ENCODE results near the gene CD83. TPM values are rescaled to one million over a fixed set of nuclear protein-coding genes. Genes with fewer than 3 reads are reported as not detected.
"Not testable (repeated sequence)": the region's sequence is repeated elsewhere in the genome, so short reads cannot be mapped to it uniquely, and the experiment has no call there.

The CD83 gene
- total RNA-seq, 5 donors from 2014 or later (not counting 1 experiment from before 2014, with no cell fraction given) = 6.4 to 30.9 (median 11.6) TPM

- H3K4me3 ChIP-seq (ENCODE audit: control insufficient read depth in 1 of 2, extremely low read depth in 1 of 2, low read length in 1 of 2) = no peak overlapping the region
- H3K4me1 ChIP-seq (ENCODE audit: control insufficient read depth in 1 of 2, extremely low read depth in 1 of 2, insufficient read depth in 2 of 2, low read length in 2 of 2) = peaks cover 0 to 5% of the 10 kb centered on the region in 2 experiments
- ChIA-PET POLR2A (no interaction called here), CTCF (interaction anchor here (0.5 to 0.7 kb wide), 4 partner anchors 82 to 1544 kb away, joined by 3 to 6 read pairs (median 4); no protein-coding TSS in a partner anchor)
- Mint-ChIP-seq H3K27ac (no peak overlapping the region), H3K36me3 (no peaks in the 10 kb centered on the region), H3K4me1 (peaks cover 0 to 5% (median 1%) of the 10 kb centered on the region in 3 donors), H3K9me3 (no peaks in the 10 kb centered on the region), H3K27me3 (peaks cover 0 to 3% of the 10 kb centered on the region in 2 donors), H3K4me3 (no peak overlapping the region)
- H3K27me3 ChIP-seq (replicated peaks in 1 of 2; ENCODE audit: control insufficient read depth in 2 of 2, extremely low read depth in 1 of 2, insufficient read depth in 2 of 2, low read length in 1 of 2) = peaks cover 0 to 3% of the 10 kb centered on the region in 2 experiments
- H3K36me3 ChIP-seq (ENCODE audit: control insufficient read depth in 2 of 2, extremely low read depth in 1 of 2, insufficient read depth in 1 of 2, low read length in 1 of 2) = no peaks in the 10 kb centered on the region
- no CpG with 5 or more reads among the region's 6 CpGs for WGBS (ENCODE audit: insufficient coverage)
- ATAC-seq (replicated peaks in 1 of 4) = no peak
- DNase-seq = no peak
- no peaks in the 10 kb centered on the region for H3K9me3 ChIP-seq
- H3K27ac ChIP-seq (ENCODE audit: low read length) = no peak overlapping the region
These were observed 31.6 kb downstream of the CD83 start for GRCh38 chr6:14149053-14149738.

- Histone ChIP-seq H3K27me3 (replicated peaks in 1 of 2; ENCODE audit: control insufficient read depth in 2 of 2, extremely low read depth in 1 of 2, insufficient read depth in 2 of 2, low read length in 1 of 2) (peaks cover 0 to 3% of the 10 kb centered on the region in 2 experiments), H3K9me3 (no peaks in the 10 kb centered on the region), H3K27ac (ENCODE audit: low read length) (no peak overlapping the region), H3K4me1 (ENCODE audit: control insufficient read depth in 1 of 2, extremely low read depth in 1 of 2, insufficient read depth in 2 of 2, low read length in 2 of 2) (peaks cover 0 to 1% of the 10 kb centered on the region in 2 experiments), H3K36me3 (ENCODE audit: control insufficient read depth in 2 of 2, extremely low read depth in 1 of 2, insufficient read depth in 1 of 2, low read length in 1 of 2) (no peaks in the 10 kb centered on the region), H3K4me3 (ENCODE audit: control insufficient read depth in 1 of 2, extremely low read depth in 1 of 2, low read length in 1 of 2) (no peak overlapping the region)
- Mint-ChIP-seq H3K9me3 (no peaks in the 10 kb centered on the region), H3K4me1 (peaks cover 0 to 3% (median 1%) of the 10 kb centered on the region in 3 donors), H3K4me3 (no peak overlapping the region), H3K36me3 (no peaks in the 10 kb centered on the region), H3K27ac (no peak overlapping the region), H3K27me3 (peaks cover 0 to 3% of the 10 kb centered on the region in 2 donors)
- WGBS (ENCODE audit: insufficient coverage) = 95% methylated on average over 7 of the region's 7 CpGs
- ATAC-seq (replicated peaks in 1 of 4) (no peak), DNase-seq (no peak)
- ChIA-PET CTCF (interaction anchor here in 1 of 2 donors (0.7 kb wide), 1 partner anchor 83 kb away, joined by 3 read pairs; no protein-coding TSS in a partner anchor), POLR2A (no interaction called here)
These were observed 32.2 kb downstream of the CD83 start for GRCh38 chr6:14149739-14150130.

- H3K4me3 ChIP-seq (ENCODE audit: control insufficient read depth in 1 of 2, extremely low read depth in 1 of 2, low read length in 1 of 2); H3K36me3 ChIP-seq (ENCODE audit: control insufficient read depth in 2 of 2, extremely low read depth in 1 of 2, insufficient read depth in 1 of 2, low read length in 1 of 2); H3K27ac ChIP-seq (ENCODE audit: low read length); H3K27me3 Mint-ChIP-seq; H3K4me3 Mint-ChIP-seq; H3K27me3 ChIP-seq (replicated peaks in 1 of 2; ENCODE audit: control insufficient read depth in 2 of 2, extremely low read depth in 1 of 2, insufficient read depth in 2 of 2, low read length in 1 of 2); H3K9me3 ChIP-seq; H3K9me3 Mint-ChIP-seq; DNase-seq; ATAC-seq (replicated peaks in 1 of 4); H3K36me3 Mint-ChIP-seq; POLR2A ChIA-PET; H3K27ac Mint-ChIP-seq; H3K4me1 ChIP-seq (ENCODE audit: control insufficient read depth in 1 of 2, extremely low read depth in 1 of 2, insufficient read depth in 2 of 2, low read length in 2 of 2); H3K4me1 Mint-ChIP-seq: not testable (repeated sequence)
- CTCF ChIA-PET = interaction anchor here in 1 of 2 donors (0.6 kb wide), 1 partner anchor 282 kb away, joined by 5 read pairs; no protein-coding TSS in a partner anchor
- WGBS (ENCODE audit: insufficient coverage) = no CpG with 5 or more reads among the region's 3 CpGs
These were observed 33.7 kb downstream of the CD83 start for GRCh38 chr6:14151300-14151699.

GRCh38 chr6:14151773-14152172 lies 34.2 kb downstream of the CD83 start:
- Mint-ChIP-seq H3K4me1 (no peaks in the 10 kb centered on the region), H3K4me3 (no peak overlapping the region), H3K9me3 (no peaks in the 10 kb centered on the region), H3K36me3 (no peaks in the 10 kb centered on the region), H3K27me3 (peaks cover 0 to 3% of the 10 kb centered on the region in 2 donors), H3K27ac (no peak overlapping the region)
- ATAC-seq (replicated peaks in 1 of 4) (no peak), DNase-seq (no peak)
- Histone ChIP-seq H3K9me3 (no peaks in the 10 kb centered on the region), H3K36me3 (ENCODE audit: control insufficient read depth in 2 of 2, extremely low read depth in 1 of 2, insufficient read depth in 1 of 2, low read length in 1 of 2) (no peaks in the 10 kb centered on the region), H3K27me3 (replicated peaks in 1 of 2; ENCODE audit: control insufficient read depth in 2 of 2, extremely low read depth in 1 of 2, insufficient read depth in 2 of 2, low read length in 1 of 2) (peaks cover 0 to 3% of the 10 kb centered on the region in 2 experiments), H3K27ac (ENCODE audit: low read length) (no peak overlapping the region), H3K4me3 (ENCODE audit: control insufficient read depth in 1 of 2, extremely low read depth in 1 of 2, low read length in 1 of 2) (no peak overlapping the region), H3K4me1 (ENCODE audit: control insufficient read depth in 1 of 2, extremely low read depth in 1 of 2, insufficient read depth in 2 of 2, low read length in 2 of 2) (no peaks in the 10 kb centered on the region)
- CTCF ChIA-PET = interaction anchor here in 1 of 2 donors (0.6 kb wide), 1 partner anchor 282 kb away, joined by 5 read pairs; no protein-coding TSS in a partner anchor
- WGBS (ENCODE audit: insufficient coverage) = no CpG with 5 or more reads among the region's 1 CpG
- POLR2A ChIA-PET = interaction anchor here in 1 of 2 donors (0.7 kb wide), 1 partner anchor 1214 kb away, joined by 3 read pairs; no protein-coding TSS in a partner anchor

GRCh38 chr6:14153228-14153627 lies 35.7 kb downstream of the CD83 start:
- CTCF ChIA-PET = no interaction called here
- 100% methylated on average over 2 of the region's 3 CpGs for WGBS (ENCODE audit: insufficient coverage)

GRCh38 chr6:14159090-14159489 lies 41.5 kb downstream of the CD83 start:
- H3K4me1 ChIP-seq (ENCODE audit: control insufficient read depth in 1 of 2, extremely low read depth in 1 of 2, insufficient read depth in 2 of 2, low read length in 2 of 2) = no peaks in the 10 kb centered on the region
- H3K9me3 ChIP-seq = no peaks in the 10 kb centered on the region
- no peak for ATAC-seq (replicated peaks in 1 of 4)
- no peak overlapping the region for H3K4me3 ChIP-seq (ENCODE audit: control insufficient read depth in 1 of 2, extremely low read depth in 1 of 2, low read length in 1 of 2)
- Mint-ChIP-seq H3K9me3 (peaks cover 0 to 6% (median 5%) of the 10 kb centered on the region in 3 donors), H3K27me3 (peaks cover 0 to 5% of the 10 kb centered on the region in 2 donors), H3K27ac (no peak overlapping the region), H3K4me3 (no peak overlapping the region), H3K4me1 (no peaks in the 10 kb centered on the region), H3K36me3 (peaks cover 10% of the 10 kb centered on the region)
- WGBS (ENCODE audit: insufficient coverage) = 99% methylated on average over 6 of the region's 6 CpGs
- no peak for DNase-seq
- POLR2A ChIA-PET = no interaction called here
- H3K27ac ChIP-seq (ENCODE audit: low read length) = no peak overlapping the region
- CTCF ChIA-PET = no interaction called here
- H3K36me3 ChIP-seq (ENCODE audit: control insufficient read depth in 2 of 2, extremely low read depth in 1 of 2, insufficient read depth in 1 of 2, low read length in 1 of 2) = no peaks in the 10 kb centered on the region
- H3K27me3 ChIP-seq (replicated peaks in 1 of 2; ENCODE audit: control insufficient read depth in 2 of 2, extremely low read depth in 1 of 2, insufficient read depth in 2 of 2, low read length in 1 of 2) = peaks cover 0 to 2% of the 10 kb centered on the region in 2 experiments

More at GRCh38 chr6:14153228-14153627, 35.7 kb downstream of the CD83 start:
- H3K27me3 ChIP-seq (replicated peaks in 1 of 2; ENCODE audit: control insufficient read depth in 2 of 2, extremely low read depth in 1 of 2, insufficient read depth in 2 of 2, low read length in 1 of 2) = peaks cover 0 to 3% of the 10 kb centered on the region in 2 experiments
- ATAC-seq (replicated peaks in 1 of 4) (no peak), DNase-seq (no peak)
- POLR2A ChIA-PET = no interaction called here
- no peak overlapping the region for H3K4me3 Mint-ChIP-seq
- no peaks in the 10 kb centered on the region for H3K9me3 ChIP-seq
- peaks cover 0 to 3% of the 10 kb centered on the region in 2 donors for H3K27me3 Mint-ChIP-seq
- H3K4me3 ChIP-seq (ENCODE audit: control insufficient read depth in 1 of 2, extremely low read depth in 1 of 2, low read length in 1 of 2) = no peak overlapping the region
- H3K36me3 ChIP-seq (ENCODE audit: control insufficient read depth in 2 of 2, extremely low read depth in 1 of 2, insufficient read depth in 1 of 2, low read length in 1 of 2) = no peaks in the 10 kb centered on the region
- no peaks in the 10 kb centered on the region for H3K9me3 Mint-ChIP-seq
- no peak overlapping the region for H3K27ac Mint-ChIP-seq
- no peaks in the 10 kb centered on the region for H3K36me3 Mint-ChIP-seq
- no peaks in the 10 kb centered on the region for H3K4me1 Mint-ChIP-seq
- H3K27ac ChIP-seq (ENCODE audit: low read length) = no peak overlapping the region
- no peaks in the 10 kb centered on the region for H3K4me1 ChIP-seq (ENCODE audit: control insufficient read depth in 1 of 2, extremely low read depth in 1 of 2, insufficient read depth in 2 of 2, low read length in 2 of 2)

All from T-cell (primary cell).